Measurements from ENCODE around the gene APLP2.

APLP2 gene

GRCh38 chr11:130063451-130063850 lies 6.2 kb upstream of the APLP2 start:
- Histone ChIP-seq H3K9ac (ENCODE audit: low read length) (no peak overlapping the region), H3K27me3 (ENCODE audit: control insufficient read depth, insufficient read depth, low read length) (no peaks in the 10 kb centered on the region), H3K36me3 (ENCODE audit: control insufficient read depth, insufficient read depth, low read length) (no peaks in the 10 kb centered on the region), H3K4me3 (ENCODE audit: low read length) (no peak overlapping the region), H3K27ac (ENCODE audit: low read depth, low read length) (no peak overlapping the region), H3K4me1 (ENCODE audit: control insufficient read depth, insufficient read depth, low read length) (peaks cover 3% of the 10 kb centered on the region)

- H3K36me3 ChIP-seq (ENCODE audit: control insufficient read depth, insufficient read depth, low read length), result no peaks in the 10 kb centered on the region
- no peak overlapping the region for H3K4me3 ChIP-seq (ENCODE audit: low read length)
- H3K4me1 ChIP-seq (ENCODE audit: control insufficient read depth, insufficient read depth, low read length), result peaks cover 4% of the 10 kb centered on the region
- no peak overlapping the region for H3K9ac ChIP-seq (ENCODE audit: low read length)
- H3K27ac ChIP-seq (ENCODE audit: low read depth, low read length), result no peak overlapping the region
- H3K27me3 ChIP-seq (ENCODE audit: control insufficient read depth, insufficient read depth, low read length), result no peaks in the 10 kb centered on the region
These were observed 5.1 kb upstream of the APLP2 start for GRCh38 chr11:130064596-130064995.

- peaks cover 5% of the 10 kb centered on the region for H3K4me1 ChIP-seq (ENCODE audit: control insufficient read depth, insufficient read depth, low read length)
- H3K9ac ChIP-seq (ENCODE audit: low read length), result no peak overlapping the region
- no peaks in the 10 kb centered on the region for H3K36me3 ChIP-seq (ENCODE audit: control insufficient read depth, insufficient read depth, low read length)
- no peaks in the 10 kb centered on the region for H3K27me3 ChIP-seq (ENCODE audit: control insufficient read depth, insufficient read depth, low read length)
- H3K27ac ChIP-seq (ENCODE audit: low read depth, low read length), result no peak overlapping the region
- no peak overlapping the region for H3K4me3 ChIP-seq (ENCODE audit: low read length)
These were observed 3.4 kb upstream of the APLP2 start for GRCh38 chr11:130066338-130066737.

GRCh38 chr11:130068546-130068985 lies 1.1 kb upstream of the APLP2 start:
- Histone ChIP-seq H3K4me3 (ENCODE audit: low read length) (peak overlapping the region; percentile 71), H3K4me1 (ENCODE audit: control insufficient read depth, insufficient read depth, low read length) (peaks cover 9% of the 10 kb centered on the region), H3K27ac (ENCODE audit: low read depth, low read length) (peak overlapping the region; percentile 93), H3K36me3 (ENCODE audit: control insufficient read depth, insufficient read depth, low read length) (no peaks in the 10 kb centered on the region), H3K9ac (ENCODE audit: low read length) (peak overlapping the region; percentile 29), H3K27me3 (ENCODE audit: control insufficient read depth, insufficient read depth, low read length) (no peaks in the 10 kb centered on the region)

GRCh38 chr11:130068986-130069658 lies 572 bp upstream of the APLP2 start:
- Histone ChIP-seq H3K36me3 (ENCODE audit: control insufficient read depth, insufficient read depth, low read length) (no peaks in the 10 kb centered on the region), H3K27ac (ENCODE audit: low read depth, low read length) (peak overlapping the region; percentile 93), H3K4me1 (ENCODE audit: control insufficient read depth, insufficient read depth, low read length) (peaks cover 9% of the 10 kb centered on the region), H3K9ac (ENCODE audit: low read length) (peak overlapping the region; percentile 29), H3K27me3 (ENCODE audit: control insufficient read depth, insufficient read depth, low read length) (no peaks in the 10 kb centered on the region), H3K4me3 (ENCODE audit: low read length) (peak overlapping the region; percentile 71)

GRCh38 chr11:130070109-130070845 lies 583 bp downstream of the APLP2 start:
- Histone ChIP-seq H3K4me3 (ENCODE audit: low read length) (peak overlapping the region; percentile 92), H3K27ac (ENCODE audit: low read depth, low read length) (peak overlapping the region; percentile 92), H3K4me1 (ENCODE audit: control insufficient read depth, insufficient read depth, low read length) (peaks cover 9% of the 10 kb centered on the region), H3K27me3 (ENCODE audit: control insufficient read depth, insufficient read depth, low read length) (no peaks in the 10 kb centered on the region), H3K9ac (ENCODE audit: low read length) (peak overlapping the region; percentile 77), H3K36me3 (ENCODE audit: control insufficient read depth, insufficient read depth, low read length) (no peaks in the 10 kb centered on the region)

- H3K27ac ChIP-seq (ENCODE audit: low read depth, low read length), result peak overlapping the region; percentile 92
- H3K36me3 ChIP-seq (ENCODE audit: control insufficient read depth, insufficient read depth, low read length), result no peaks in the 10 kb centered on the region
These were observed 1.1 kb downstream of the APLP2 start for GRCh38 chr11:130070846-130071200.

GRCh38 chr11:130071211-130071712 lies 1.6 kb downstream of the APLP2 start:
- Histone ChIP-seq H3K36me3 (ENCODE audit: control insufficient read depth, insufficient read depth, low read length) (no peaks in the 10 kb centered on the region), H3K4me3 (ENCODE audit: low read length) (peak overlapping the region; percentile 57), H3K27me3 (ENCODE audit: control insufficient read depth, insufficient read depth, low read length) (no peaks in the 10 kb centered on the region), H3K9ac (ENCODE audit: low read length) (no peak overlapping the region), H3K4me1 (ENCODE audit: control insufficient read depth, insufficient read depth, low read length) (peaks cover 9% of the 10 kb centered on the region), H3K27ac (ENCODE audit: low read depth, low read length) (no peak overlapping the region)

More at GRCh38 chr11:130070846-130071200, 1.1 kb downstream of the APLP2 start:
- H3K4me1 ChIP-seq (ENCODE audit: control insufficient read depth, insufficient read depth, low read length), result peaks cover 9% of the 10 kb centered on the region
- no peaks in the 10 kb centered on the region for H3K27me3 ChIP-seq (ENCODE audit: control insufficient read depth, insufficient read depth, low read length)
- H3K9ac ChIP-seq (ENCODE audit: low read length), result no peak overlapping the region
- H3K4me3 ChIP-seq (ENCODE audit: low read length), result peak overlapping the region; percentile 92

- Histone ChIP-seq H3K27me3 (ENCODE audit: control insufficient read depth, insufficient read depth, low read length) (no peaks in the 10 kb centered on the region), H3K27ac (ENCODE audit: low read depth, low read length) (no peak overlapping the region), H3K4me3 (ENCODE audit: low read length) (no peak overlapping the region), H3K36me3 (ENCODE audit: control insufficient read depth, insufficient read depth, low read length) (no peaks in the 10 kb centered on the region), H3K4me1 (ENCODE audit: control insufficient read depth, insufficient read depth, low read length) (peaks cover 5% of the 10 kb centered on the region), H3K9ac (ENCODE audit: low read length) (no peak overlapping the region)
These were observed 5.0 kb downstream of the APLP2 start for GRCh38 chr11:130074736-130075135.

- H3K4me3 ChIP-seq (ENCODE audit: low read length), result no peak overlapping the region
- no peaks in the 10 kb centered on the region for H3K27me3 ChIP-seq (ENCODE audit: control insufficient read depth, insufficient read depth, low read length)
- H3K4me1 ChIP-seq (ENCODE audit: control insufficient read depth, insufficient read depth, low read length), result peaks cover 2% of the 10 kb centered on the region
- H3K36me3 ChIP-seq (ENCODE audit: control insufficient read depth, insufficient read depth, low read length), result no peaks in the 10 kb centered on the region
- no peak overlapping the region for H3K27ac ChIP-seq (ENCODE audit: low read depth, low read length)
- no peak overlapping the region for H3K9ac ChIP-seq (ENCODE audit: low read length)
These were observed 7.2 kb downstream of the APLP2 start for GRCh38 chr11:130076778-130077481.

GRCh38 chr11:130077671-130078070 lies 8.0 kb downstream of the APLP2 start:
- Histone ChIP-seq H3K36me3 (ENCODE audit: control insufficient read depth, insufficient read depth, low read length) (no peaks in the 10 kb centered on the region), H3K4me3 (ENCODE audit: low read length) (no peak overlapping the region), H3K27me3 (ENCODE audit: control insufficient read depth, insufficient read depth, low read length) (no peaks in the 10 kb centered on the region), H3K27ac (ENCODE audit: low read depth, low read length) (no peak overlapping the region), H3K4me1 (ENCODE audit: control insufficient read depth, insufficient read depth, low read length) (no peaks in the 10 kb centered on the region), H3K9ac (ENCODE audit: low read length) (no peak overlapping the region)

- no peaks in the 10 kb centered on the region for H3K36me3 ChIP-seq (ENCODE audit: control insufficient read depth, insufficient read depth, low read length)
- no peak overlapping the region for H3K27ac ChIP-seq (ENCODE audit: low read depth, low read length)
- H3K9ac ChIP-seq (ENCODE audit: low read length), result no peak overlapping the region
- no peaks in the 10 kb centered on the region for H3K4me1 ChIP-seq (ENCODE audit: control insufficient read depth, insufficient read depth, low read length)
- no peaks in the 10 kb centered on the region for H3K27me3 ChIP-seq (ENCODE audit: control insufficient read depth, insufficient read depth, low read length)
- no peak overlapping the region for H3K4me3 ChIP-seq (ENCODE audit: low read length)
These were observed 8.4 kb downstream of the APLP2 start for GRCh38 chr11:130078080-130078479.
